Inflammatory macrophage (primary cell): ENCODE data around the gene MTFR2.
"Not testable (repeated sequence)": the region's sequence is repeated elsewhere in the genome, so short reads cannot be mapped to it uniquely, and the experiment has no call there.

ENCODE experiments used
- DNase-seq, 2 donors: peaks; one replicate each; pipeline ENCODE4 v3.0.0-alpha.2; 2020 to 2022

The MTFR2 gene

DNA sequence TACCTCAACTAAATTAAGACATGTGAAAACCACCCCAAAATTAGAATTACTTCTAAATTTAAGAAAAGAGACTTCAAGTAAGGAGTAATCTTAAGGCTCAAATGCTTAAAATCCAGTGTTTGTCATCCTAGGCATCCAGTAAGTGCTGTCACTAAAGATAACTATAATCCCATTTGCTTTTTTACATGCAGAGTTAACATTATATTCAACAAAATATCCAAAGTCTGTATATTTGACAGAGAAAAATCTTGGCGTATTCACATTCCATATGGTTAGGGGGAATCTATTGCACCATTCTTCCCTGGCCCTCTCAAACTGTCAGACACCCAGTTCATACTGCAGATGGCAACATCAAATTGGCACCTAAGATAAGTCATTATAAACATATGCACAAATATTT lies 17.4 kb downstream of the MTFR2 start:
- DNase-seq, result no peak

GRCh38 chr6:136230219-136230853 lies 19.8 kb downstream of the MTFR2 start:
- DNase-seq, result no peak

DNA sequence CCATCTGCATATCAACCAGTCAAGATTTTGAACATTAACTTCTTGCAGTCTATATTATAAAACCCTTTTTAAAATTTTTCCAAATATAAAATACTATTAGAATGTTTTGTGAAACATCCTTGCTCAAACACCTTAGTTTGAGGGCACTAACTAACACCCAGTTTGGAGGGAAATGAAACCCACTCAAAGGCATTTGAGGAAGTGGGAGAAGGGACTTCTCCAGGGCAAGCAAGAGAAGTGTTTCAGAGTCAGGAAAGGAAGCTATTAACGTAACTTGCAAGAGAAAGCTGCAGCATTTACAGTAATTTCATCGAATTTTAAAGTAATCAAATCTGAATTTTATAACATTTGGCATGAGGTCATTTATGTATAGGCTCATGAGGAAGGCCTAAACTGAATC lies 21.3 kb downstream of the MTFR2 start:
- peak; percentile 68 to 71 for DNase-seq

DNA sequence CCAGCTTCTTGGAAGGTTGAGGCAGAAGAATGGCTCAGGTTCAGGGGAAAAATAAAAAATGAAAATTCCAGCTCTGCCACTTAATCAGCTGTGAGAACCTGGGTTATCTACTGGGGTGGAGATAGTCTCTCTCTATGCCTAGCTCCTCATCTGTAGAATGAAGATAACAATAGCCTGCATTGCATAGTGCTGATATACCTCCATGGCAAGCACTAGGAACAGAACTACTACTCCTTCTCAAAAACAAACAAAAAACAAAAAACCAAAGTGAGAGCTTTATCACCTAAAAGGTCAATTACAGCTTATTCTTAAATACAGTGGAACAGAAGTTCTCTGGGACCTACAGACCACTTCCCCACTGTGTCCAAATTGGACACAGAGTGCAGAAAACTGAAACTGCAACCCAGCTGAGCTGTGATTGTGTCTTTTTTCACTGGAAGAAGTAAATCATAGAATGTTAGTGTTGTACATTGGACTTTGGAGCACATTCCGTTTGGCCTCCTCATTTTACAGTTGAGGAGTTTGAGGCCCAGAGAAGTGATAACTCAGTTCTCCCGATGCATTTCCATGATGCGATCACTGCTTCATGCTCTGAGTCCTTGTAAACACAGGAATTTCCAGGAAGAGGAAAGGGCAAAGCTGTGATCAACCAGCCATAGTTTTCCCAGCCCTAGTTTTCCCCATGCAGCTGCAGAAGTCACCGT lies 23.3 kb downstream of the MTFR2 start:
- DNase-seq, result peak in 1 of 2 donors; percentile 9

- DNase-seq, result peak; percentile 69 to 76
Measured at GRCh38 chr6:136226027-136226673, 24.0 kb downstream of the MTFR2 start.

DNA sequence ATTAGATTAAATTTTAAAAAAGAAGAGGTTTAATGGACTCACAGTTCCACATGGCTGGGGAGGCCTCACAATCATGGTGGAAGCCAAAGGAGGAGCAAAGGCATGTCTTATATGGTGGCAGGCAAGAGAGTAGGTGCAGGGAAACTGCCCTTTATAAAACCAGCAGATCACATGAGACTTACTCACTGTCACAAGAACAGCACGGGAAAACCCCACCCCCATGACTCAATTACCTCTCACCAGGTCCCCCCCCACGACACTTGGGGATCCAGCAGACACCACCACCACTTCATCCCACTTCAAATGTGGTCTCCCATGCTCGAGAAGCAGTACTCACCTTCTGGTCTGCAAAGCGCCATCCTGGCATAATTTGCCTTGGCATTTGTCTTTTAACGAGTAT lies 24.6 kb downstream of the MTFR2 start:
- DNase-seq, result peak in 1 of 2 donors; percentile 28

- DNase-seq, result not testable (repeated sequence)
Measured at GRCh38 chr6:136224974-136225373, 25.1 kb downstream of the MTFR2 start.

GRCh38 chr6:136216503-136217401 lies 33.4 kb downstream of the MTFR2 start:
- DNase-seq, result no peak

GRCh38 chr6:136213853-136214252 lies 36.3 kb downstream of the MTFR2 start:
- no peak for DNase-seq

DNA sequence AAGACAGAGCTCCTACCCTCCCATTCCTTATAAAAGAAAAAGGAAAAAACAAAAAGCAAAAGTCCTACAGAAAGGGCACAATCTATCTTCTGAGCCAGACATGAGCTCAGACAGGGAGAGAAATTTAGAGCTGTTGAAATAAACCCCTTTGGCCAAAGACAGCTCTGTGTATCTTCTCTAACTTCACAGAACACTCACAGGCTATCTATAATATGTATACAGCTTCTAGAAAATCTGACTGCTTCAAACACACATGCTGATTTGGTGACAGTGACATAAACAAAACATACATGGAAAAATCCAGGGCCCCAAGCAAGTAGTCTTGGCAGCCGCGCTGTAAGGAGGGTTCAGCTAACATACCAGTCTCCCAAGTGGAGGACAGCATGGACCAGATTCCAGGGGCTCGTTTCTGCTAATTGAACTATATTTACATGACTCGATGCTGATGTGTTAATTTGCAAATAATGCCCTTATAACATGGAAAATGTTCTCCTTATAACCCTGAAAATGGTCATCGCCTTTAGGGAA lies 37.0 kb downstream of the MTFR2 start:
- no peak for DNase-seq

GRCh38 chr6:136212608-136213007 lies 37.5 kb downstream of the MTFR2 start:
- no peak for DNase-seq

DNA sequence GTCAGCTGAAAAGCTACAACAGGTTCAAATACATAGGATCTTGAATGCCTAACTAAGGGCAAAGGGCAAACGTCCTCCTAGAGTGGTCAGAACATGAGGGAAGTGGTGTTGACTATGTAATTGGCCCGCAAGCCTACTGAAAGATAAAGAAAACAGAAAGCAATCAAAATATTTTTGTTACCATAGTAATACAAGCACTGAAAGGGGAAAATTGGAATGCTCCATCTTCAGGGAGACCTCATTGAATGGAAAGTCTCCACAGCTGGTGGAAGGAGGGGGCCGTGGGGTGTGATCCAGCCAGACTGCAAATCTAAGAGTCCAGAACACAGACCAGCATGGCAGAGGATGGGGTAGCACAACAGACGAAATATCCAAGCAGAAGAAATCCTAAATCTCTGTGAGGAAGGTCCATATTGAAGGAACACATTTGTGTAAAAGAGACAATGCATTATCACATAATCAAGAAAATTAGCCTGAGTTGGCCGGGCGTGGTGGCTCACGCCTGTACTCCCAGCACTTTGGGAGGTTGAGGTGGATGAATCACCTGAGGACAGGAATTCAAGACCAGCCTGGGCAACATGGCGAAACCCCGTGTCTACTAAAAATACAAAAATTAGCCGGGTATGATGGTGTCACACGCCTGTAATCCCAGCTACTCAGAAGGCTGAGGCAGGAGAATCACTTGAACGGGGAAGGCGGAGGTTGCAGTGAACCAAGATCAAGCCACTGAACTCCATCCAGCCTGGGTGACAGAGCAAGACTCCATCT lies 39.5 kb downstream of the MTFR2 start:
- DNase-seq, result no peak

DNA sequence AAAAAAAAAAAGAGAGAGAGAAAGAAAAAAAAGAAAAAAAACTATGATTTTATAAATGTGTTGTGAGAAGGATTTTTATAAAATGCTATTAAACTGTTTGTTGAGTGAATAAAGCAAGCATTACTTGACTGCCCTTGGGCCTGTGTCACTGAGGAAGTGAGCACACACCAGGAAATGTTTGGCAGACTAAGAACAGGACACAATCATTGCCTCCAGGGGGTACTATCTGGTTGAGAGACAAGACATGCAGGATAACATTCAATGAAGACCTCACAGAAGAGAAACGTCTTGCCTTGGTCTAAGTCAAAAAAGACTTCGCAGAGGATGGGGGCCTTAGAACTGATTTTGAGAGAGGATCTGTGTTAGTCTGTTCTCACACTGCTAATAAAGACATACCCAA lies 40.6 kb downstream of the MTFR2 start:
- DNase-seq, result no peak

GRCh38 chr6:136208783-136209182 lies 41.3 kb downstream of the MTFR2 start:
- no peak for DNase-seq

- no peak for DNase-seq
Measured at GRCh38 chr6:136201732-136202131, 48.4 kb downstream of the MTFR2 start.

DNA sequence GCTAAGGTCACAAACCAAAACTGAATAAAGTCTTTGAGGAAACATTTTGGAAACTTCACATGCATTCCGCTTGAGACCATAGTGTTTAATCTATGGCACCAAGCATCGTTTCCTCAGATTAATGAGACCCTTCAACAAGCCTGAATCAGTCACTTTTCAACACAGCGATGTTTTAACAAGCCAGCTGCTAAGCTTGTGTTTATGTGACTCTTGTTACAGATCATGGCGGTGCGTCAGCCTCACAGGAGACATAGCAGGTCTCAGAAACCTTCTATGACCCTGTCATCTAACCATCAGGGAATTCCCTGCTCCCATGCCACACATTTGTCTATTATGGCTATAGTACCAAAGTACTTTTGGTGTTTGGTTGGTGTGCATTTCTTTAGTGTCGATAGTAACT lies 57.2 kb downstream of the MTFR2 start:
- no peak for DNase-seq

- no peak for DNase-seq
Measured at GRCh38 chr6:136191606-136192312, 58.4 kb downstream of the MTFR2 start.

DNA sequence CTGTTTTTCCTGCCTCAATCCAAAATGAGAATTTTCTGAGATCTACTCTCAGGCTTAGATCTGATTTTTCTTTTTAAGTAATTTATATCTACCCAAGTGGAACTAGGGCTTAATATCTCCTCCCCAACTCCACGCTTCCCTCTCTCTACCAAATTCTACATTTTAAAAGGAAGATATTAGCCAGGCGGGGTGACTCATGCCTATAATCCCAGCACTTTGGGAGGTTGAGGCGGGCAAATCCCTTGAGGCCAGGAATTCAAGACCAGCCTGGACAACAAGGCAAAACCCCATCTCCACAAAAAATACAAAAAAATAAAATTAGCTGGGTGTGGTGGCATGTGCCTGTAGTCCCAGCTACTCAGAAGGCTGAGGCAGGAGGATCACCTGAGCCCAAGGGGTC lies 61.0 kb downstream of the MTFR2 start:
- DNase-seq, result no peak

DNA sequence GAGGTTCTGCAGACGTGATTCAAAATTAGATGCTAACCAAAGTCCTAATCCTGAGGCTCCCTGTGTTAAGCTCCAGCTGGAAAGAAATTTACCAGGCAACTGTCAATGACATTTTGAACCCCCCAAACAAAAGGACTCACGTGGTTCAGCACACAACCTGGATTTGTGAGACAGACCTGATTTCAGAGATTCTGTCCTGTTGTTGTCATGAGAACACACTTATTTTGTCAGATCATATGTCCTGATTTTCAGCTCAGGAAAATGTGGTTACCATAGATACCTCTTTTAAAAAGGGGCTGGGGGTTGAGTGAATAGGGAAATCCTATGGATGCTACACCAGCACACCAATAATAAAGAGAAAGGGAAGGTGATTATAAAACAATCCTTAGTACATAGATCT lies 61.6 kb downstream of the MTFR2 start:
- no peak for DNase-seq

DNA sequence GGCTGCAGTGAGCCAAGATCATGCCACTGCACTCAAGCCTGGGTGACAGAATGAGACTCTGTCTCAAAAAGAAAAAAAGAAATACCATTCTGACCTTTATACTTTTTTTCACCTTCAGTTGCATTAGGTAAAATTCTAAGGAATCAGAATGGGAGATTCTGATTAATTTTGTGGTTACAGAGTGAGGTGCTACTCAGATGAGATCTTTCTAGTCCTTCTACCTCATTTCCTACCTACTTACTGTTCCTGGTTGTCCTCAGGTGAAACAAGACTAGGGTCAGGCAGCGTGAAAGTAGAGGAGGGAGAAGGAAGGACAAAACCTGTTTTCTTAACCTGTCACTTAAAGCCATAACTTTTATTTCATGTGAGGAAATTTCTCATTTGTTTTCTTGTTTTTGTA lies 63.7 kb downstream of the MTFR2 start:
- no peak for DNase-seq

DNA sequence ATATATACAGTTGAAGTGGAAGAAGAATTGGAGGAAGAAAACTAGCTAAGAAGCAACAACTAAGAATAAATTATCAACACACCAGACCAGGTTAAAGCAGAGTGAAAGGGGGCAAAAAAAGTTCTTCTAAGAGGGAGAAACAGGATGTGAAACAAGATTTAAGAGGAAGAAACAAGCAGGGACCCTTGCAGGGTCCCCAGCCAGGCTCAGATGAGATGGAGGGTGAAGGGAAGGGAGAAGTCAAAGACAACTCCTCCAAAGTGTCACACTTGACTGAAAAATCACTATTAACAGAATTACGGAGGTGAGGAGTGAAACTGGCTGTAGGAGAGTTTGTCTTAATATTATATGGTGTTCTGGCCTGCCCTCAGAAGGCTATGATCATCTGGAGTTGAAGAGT lies 65.4 kb downstream of the MTFR2 start:
- DNase-seq, result no peak
